ENCODE results near the gene FAM13A. TPM values are rescaled to one million over a fixed set of nuclear protein-coding genes. Genes with fewer than 3 reads are reported as not detected.
A peak's percentile ranks its signal among the peaks of the same experiment; 100 is the strongest.

Gene FAM13A
- total and polyA plus RNA-seq, 2 of the 4 experiments (the other 2 are of a cell fraction): 13.1 to 22.0 TPM

GRCh38 chr4:89072921-89073320, 15.9 kb upstream of the FAM13A start:
- Histone ChIP-seq H2BK20ac (ENCODE audit: low read depth, low read length) (no peak overlapping the region), H2AFZ (replicated peaks; ENCODE audit: low read length, poor library complexity) (peak overlapping the region; percentile 9), H3K14ac (replicated peaks; ENCODE audit: low read depth, low read length) (no peak overlapping the region), H3K4me1 (ENCODE audit: control insufficient read depth, insufficient read depth, low read length) (no peaks in the 10 kb centered on the region), H3K4me2 (ENCODE audit: low read depth, low read length) (no peak overlapping the region), H3K9ac (ENCODE audit: low read depth, low read length) (no peak overlapping the region), H4K5ac (ENCODE audit: low read depth, low read length) (no peak overlapping the region), H3K27me3 (ENCODE audit: control insufficient read depth, insufficient read depth, low read length) (peaks cover 13% of the 10 kb centered on the region), H2AK5ac (ENCODE audit: low read depth, low read length) (no peak overlapping the region), H3K9me1 (ENCODE audit: insufficient read depth, low read length) (no peaks in the 10 kb centered on the region), H4K91ac (ENCODE audit: insufficient read depth, low read depth, low read length) (no peak overlapping the region), H3K4me3 (ENCODE audit: insufficient read depth, low read depth, low read length) (no peak overlapping the region), H2AK9ac (replicated peaks; ENCODE audit: low read depth, low read length, poor library complexity) (no peak overlapping the region), H2BK120ac (ENCODE audit: low read depth, low read length) (no peak overlapping the region), H3K4ac (ENCODE audit: low read depth, low read length) (no peak overlapping the region), H4K8ac (ENCODE audit: low read depth in 2 of 2, low read length in 2 of 2) (no peak overlapping the region), H4K20me1 (ENCODE audit: insufficient read depth, low read length) (no peaks in the 10 kb centered on the region), H3K27ac (ENCODE audit: insufficient read depth, low read length) (no peak overlapping the region), H2BK5ac (ENCODE audit: low read depth, low read length, poor library complexity, severe bottlenecking) (no peak overlapping the region), H3K18ac (ENCODE audit: low read depth, low read length) (no peak overlapping the region), H3K23ac (ENCODE audit: low read depth, low read length) (no peak overlapping the region), H3K9me3 (ENCODE audit: control insufficient read depth, insufficient read depth, low read length) (peaks cover 3% of the 10 kb centered on the region), H3K56ac (ENCODE audit: extremely low read depth, insufficient read depth, low read length) (no peak overlapping the region), H3K79me1 (ENCODE audit: low read depth in 1 of 2, low read length in 2 of 2) (no peaks in the 10 kb centered on the region), H3K36me3 (ENCODE audit: control insufficient read depth, insufficient read depth, low read length) (no peaks in the 10 kb centered on the region), H2BK15ac (ENCODE audit: low read depth, low read length) (no peak overlapping the region)
- dilution Hi-C loops (cut with HindIII; ENCODE audit: low sequenced_read_pairs, unreplicated experiment) (no loop called here), intact Hi-C loops (cut with micrococcal nuclease) (no loop called here), in situ Hi-C loops (cut with MboI; ENCODE audit: low sequenced_read_pairs) (no loop called here)
- DNase-seq (no peak), ATAC-seq (ENCODE audit: low read depth) (no peak)
- CTCF ChIA-PET: no interaction called here
- POLR2A ChIA-PET (ENCODE audit: unreplicated experiment): no interaction called here
- BruUV-seq (replicated peaks): no TSS peak
- TF ChIP-seq ELK1 (IDR thresholded peaks at IDR 0.05; ENCODE audit: borderline replicate concordance, low read depth, low read length) (no peak), MAZ (IDR thresholded peaks at IDR 0.05; ENCODE audit: borderline replicate concordance, low read depth, low read length) (no peak), RAD21 (IDR thresholded peaks at IDR 0.05; ENCODE audit: low read length) (no peak), CTCF (conservative IDR thresholded peaks at IDR 0.05; ENCODE audit: low read depth, low read length) (no peak), RCOR1 (IDR thresholded peaks at IDR 0.05; ENCODE audit: insufficient replicate concordance, low read length) (no peak), MXI1 (IDR thresholded peaks at IDR 0.05; ENCODE audit: borderline replicate concordance, low read depth, low read length) (no peak), SMC3 (IDR thresholded peaks at IDR 0.05; ENCODE audit: low read depth, low read length) (no peak)
- 80% methylated on average over 1 of the region's 1 CpG; no CpG with 5 or more reads in 1 of the 2 experiments for WGBS, 2 experiments (ENCODE audit: extremely low coverage in 2 of 2, insufficient read length in 1 of 2)

Data from IMR-90 (cell line).